SK-N-SH (cell line): ENCODE results near the gene DBX2. TPM values are rescaled to one million over a fixed set of nuclear protein-coding genes. Genes with fewer than 3 reads are reported as not detected.

ENCODE experiments used
- CTCF ChIA-PET: fragments of 300-600, 350-600 bp; formaldehyde crosslinking; extraction: SDS; loops from one replicate; lab custom pipeline; 2021; lab: Yijun Ruan, JAX
- POLR2A ChIA-PET: fragments of 350-600 bp; sonication (Branson Sonifier 250); formaldehyde crosslinking; extraction: SDS; loops from one replicate; lab custom pipeline; 2020; ENCODE audit warnings: antibody characterized with exemption, inconsistent platforms; lab: Yijun Ruan, JAX
- DNase-seq: peaks from one replicate; pipeline ENCODE4 v3.0.0; 2012
- H2AFZ ChIP-seq: fragments of 200-600 bp; sonication (generic); 2 replicates; pipeline ENCODE4 v1.8.1; 2016; ENCODE audit warnings: antibody characterized with exemption, mild to moderate bottlenecking, low read depth
- H3F3A ChIP-seq: fragments of 200-600 bp; sonication (generic); replicated peaks from 2 replicates; pipeline ENCODE3; 2016; ENCODE audit warnings: antibody characterized with exemption, mild to moderate bottlenecking; ENCODE audit not compliant: insufficient read depth
- H3K27ac ChIP-seq, 2 experiments: fragments of 200-500 bp in 1 of 2; fragments of 200-600 bp in 1 of 2; sonication (Bioruptor generic) in 1 of 2; sonication (generic), shearing (Covaris generic) in 1 of 2; 2 replicates each; pipeline versions ENCODE4 v1.5.1 to v1.6.1; 2014 to 2016; ENCODE audit warnings: low read depth in 2 of 2, inconsistent platforms in 1 of 2, low read length in 1 of 2, mild to moderate bottlenecking in 1 of 2, mixed read lengths in 1 of 2
- H3K27me3 ChIP-seq: fragments of 200-600 bp; sonication (generic), shearing (Covaris generic); 2 replicates; pipeline ENCODE4 v1.6.1; 2016; ENCODE audit warnings: mixed run types; ENCODE audit not compliant: insufficient read depth
- H3K36me3 ChIP-seq, 2 experiments: fragments of 200-500 bp in 1 of 2; fragments of 200-600 bp in 1 of 2; sonication (Bioruptor generic) in 1 of 2; sonication (generic) in 1 of 2; replicated peaks in 1 of 2; 2 replicates each; pipeline versions ENCODE3 to v1.5.1; 2014 to 2016; ENCODE audit warnings: low read length in 1 of 2, mild to moderate bottlenecking in 1 of 2; ENCODE audit not compliant: insufficient read depth in 2 of 2, control insufficient read depth in 1 of 2
- H3K4me1 ChIP-seq, 2 experiments: fragments of 200-500 bp in 1 of 2; fragments of 200-600 bp in 1 of 2; sonication (Bioruptor generic) in 1 of 2; sonication (generic), shearing (Covaris generic) in 1 of 2; 2 replicates each; pipeline versions ENCODE4 v1.5.1 to v1.6.1; 2014 to 2016; ENCODE audit warnings: low read depth in 1 of 2, low read length in 1 of 2, mixed run types in 1 of 2; ENCODE audit not compliant: insufficient read depth in 2 of 2, control insufficient read depth in 1 of 2
- H3K4me2 ChIP-seq: fragments of 200-600 bp; sonication (generic), shearing (Covaris generic); 2 replicates; pipeline ENCODE4 v1.6.1; 2017; ENCODE audit warnings: mixed run types
- H3K4me3 ChIP-seq, 2 experiments: fragments of 200-500 bp in 1 of 2; fragments of 200-600 bp in 1 of 2; sonication (Bioruptor generic) in 1 of 2; sonication (generic), shearing (Covaris generic) in 1 of 2; 2 replicates each; pipeline versions ENCODE4 v1.5.1 to v1.8.1; 2014 to 2016; ENCODE audit warnings: low read depth in 2 of 2, inconsistent platforms in 1 of 2, low read length in 1 of 2, mild to moderate bottlenecking in 1 of 2, mixed read lengths in 1 of 2, moderate library complexity in 1 of 2
- H3K79me2 ChIP-seq: fragments of 200-600 bp; sonication (generic); 2 replicates; pipeline ENCODE4 v1.8.1; 2017; ENCODE audit warnings: mild to moderate bottlenecking; ENCODE audit not compliant: insufficient read depth
- H3K9ac ChIP-seq: fragments of 200-600 bp; sonication (generic); 2 replicates; pipeline ENCODE4 v1.6.1; 2017; ENCODE audit warnings: mixed run types
- H3K9me2 ChIP-seq: fragments of 200-600 bp; sonication (generic); 2 replicates; pipeline ENCODE4 v1.6.1; 2017; ENCODE audit warnings: mixed run types
- H3K9me3 ChIP-seq: fragments of 200-600 bp; sonication (generic); 2 replicates; pipeline ENCODE4 v1.6.1; 2017; ENCODE audit warnings: mixed run types, mild to moderate bottlenecking, moderate library complexity
- H4K20me1 ChIP-seq: fragments of 200-600 bp; sonication (generic); 2 replicates; pipeline ENCODE4 v1.6.1; 2017; ENCODE audit warnings: mild to moderate bottlenecking, mixed run types; ENCODE audit not compliant: insufficient read depth
- EZH2phosphoT487 ChIP-seq: fragments of 200-600 bp; sonication (generic); IDR thresholded peaks from 2 replicates; pipeline ENCODE4 v1.6.1; 2017; ENCODE audit warnings: low read depth, mixed run types, mild to moderate bottlenecking, antibody characterized with exemption, moderate library complexity, borderline replicate concordance
- FOSL2 ChIP-seq: IDR thresholded peaks from 2 replicates; pipeline ENCODE4 v1.4.0; 2012; ENCODE audit warnings: low read depth, mild to moderate bottlenecking, moderate library complexity, borderline replicate concordance
- FOXJ3 ChIP-seq: sonication (generic); formaldehyde crosslinking; IDR thresholded peaks from 2 replicates; pipeline ENCODE4 v1.5.1; 2020; ENCODE audit warnings: mild to moderate bottlenecking, missing genetic modification reagents
- MAX ChIP-seq: IDR thresholded peaks from 2 replicates; pipeline ENCODE4 v1.4.0; 2012; ENCODE audit warnings: low read depth
- MXI1 ChIP-seq: IDR thresholded peaks from 2 replicates; pipeline ENCODE4 v1.6.1; 2012; ENCODE audit warnings: mild to moderate bottlenecking, low read depth, low read length, improper control_type of control experiment
- RAD21 ChIP-seq: IDR thresholded peaks from 2 replicates; pipeline ENCODE4 v1.6.1; 2012; ENCODE audit warnings: mild to moderate bottlenecking, low read length
- RCOR1 ChIP-seq: fragments of 150-350 bp; IDR thresholded peaks from 2 replicates; pipeline ENCODE4 v1.6.1; 2017; ENCODE audit warnings: antibody characterized with exemption, low read length
- REST ChIP-seq: IDR thresholded peaks from 2 replicates; pipeline ENCODE4 v1.6.1; 2012; ENCODE audit warnings: mild to moderate bottlenecking, low read depth, low read length, moderate library complexity
- RFX5 ChIP-seq: IDR thresholded peaks from 2 replicates; pipeline ENCODE4 v1.6.1; 2012; ENCODE audit warnings: mild to moderate bottlenecking, improper control_type of control experiment, low read length
- SIN3A ChIP-seq: IDR thresholded peaks from 2 replicates; pipeline ENCODE4 v1.6.1; 2012; ENCODE audit warnings: low read depth, mild to moderate bottlenecking, low read length, moderate library complexity, borderline replicate concordance
- USF1 ChIP-seq: IDR thresholded peaks from 2 replicates; pipeline ENCODE4 v1.4.0; 2012; ENCODE audit warnings: low read depth, borderline replicate concordance
- ZBTB33 ChIP-seq: IDR thresholded peaks from 2 replicates; pipeline ENCODE4 v1.4.0; 2012; ENCODE audit warnings: low read depth, borderline replicate concordance
- WGBS: methylation state at CpG from one replicate; pipeline ENCODE4 v1.1.6; 2017; ENCODE audit warnings: low lambda C conversion rate; 5-methylcytosine and 5-hydroxymethylcytosine counted together
- polyA plus RNA-seq, 3 experiments: library from polyadenylated mRNA; depleted of rRNA; stranded (reverse); fragments of >200 nt; gene quantifications; 2 replicates each; pipeline ENCODE4 v1.2.3, GENCODE V29; 2012

DBX2 gene
- polyA plus RNA-seq, 1 of the 3 experiments (the other 2 are of a cell fraction) = not detected

GRCh38 chr12:45012749-45013148, 38.1 kb downstream of the DBX2 start:
- DNase-seq = no peak
- CTCF ChIA-PET = interaction anchor here (0.6 kb wide), 1 partner anchor 48 kb away, joined by 3 read pairs; no protein-coding TSS in a partner anchor
- no peaks in the 10 kb centered on the region; a peak in 1 of 4 replicates for H3K4me1 ChIP-seq
- no peak overlapping the region for H3K4me2 ChIP-seq
- H3K9me3 ChIP-seq = no peaks in the 10 kb centered on the region
- no peak overlapping the region for H3K27ac ChIP-seq
- WGBS = 16% methylated on average over 3 of the region's 3 CpGs
- no peak for TF ChIP-seq FOXJ3 (CRISPR knock-in tag)
- no peak for TF ChIP-seq FOSL2
- TF ChIP-seq RAD21 = no peak
- no peak for TF ChIP-seq ZBTB33
- TF ChIP-seq MAX = no peak
- TF ChIP-seq RFX5 = no peak
- TF ChIP-seq USF1 = no peak
- no peak for TF ChIP-seq EZH2phosphoT487
- no peak for TF ChIP-seq SIN3A
- no peak for TF ChIP-seq REST
- TF ChIP-seq MXI1 = no peak
- no peak for TF ChIP-seq RCOR1
- TF ChIP-seq, all 33 proteins: peak for 0
- Histone ChIP-seq H3K36me3 (no peaks in the 10 kb centered on the region), H3K4me3 (no peak overlapping the region), H4K20me1 (no peaks in the 10 kb centered on the region), H3K9me2 (no peaks in the 10 kb centered on the region), H2AFZ (no peak overlapping the region), H3F3A (no peaks in the 10 kb centered on the region), H3K79me2 (no peaks in the 10 kb centered on the region), H3K9ac (no peak overlapping the region), H3K27me3 (no peaks in the 10 kb centered on the region)
- POLR2A ChIA-PET = no interaction called here
